Cortex of kidney (tissue), 1 donor: ENCODE measurements around the gene LRRC8E.
"Not testable (repeated sequence)": the region's sequence is repeated elsewhere in the genome, so short reads cannot be mapped to it uniquely, and the experiment has no call there.

Experiments used
- DNase-seq: peaks from one replicate; lab custom pipeline; 2025; lab: John Stamatoyannopoulos, UW

LRRC8E gene

GRCh38 chr19:7855426-7856108 is 32.7 kb upstream of the LRRC8E start:
- no peak for DNase-seq

GRCh38 chr19:7856109-7856591 is 32.2 kb upstream of the LRRC8E start:
- no peak for DNase-seq

- no peak for DNase-seq
Measured at GRCh38 chr19:7856679-7857663, 31.3 kb upstream of the LRRC8E start.

- no peak for DNase-seq
Measured at GRCh38 chr19:7857727-7858108, 30.6 kb upstream of the LRRC8E start.

GRCh38 chr19:7858109-7858770 is 30.1 kb upstream of the LRRC8E start:
- no peak for DNase-seq

GRCh38 chr19:7859087-7859486 is 29.2 kb upstream of the LRRC8E start:
- not testable (repeated sequence) for DNase-seq

GRCh38 chr19:7859831-7860713 is 28.2 kb upstream of the LRRC8E start:
- no peak for DNase-seq

GRCh38 chr19:7860714-7861618 is 27.3 kb upstream of the LRRC8E start:
- no peak for DNase-seq

- no peak for DNase-seq
Measured at GRCh38 chr19:7861619-7862412, 26.5 kb upstream of the LRRC8E start.

GRCh38 chr19:7862413-7862951 is 25.8 kb upstream of the LRRC8E start:
- DNase-seq: no peak

- DNase-seq: no peak
Measured at GRCh38 chr19:7863157-7863970, 24.9 kb upstream of the LRRC8E start.

GRCh38 chr19:7863971-7864689 is 24.2 kb upstream of the LRRC8E start:
- no peak for DNase-seq

GRCh38 chr19:7864690-7865074 is 23.6 kb upstream of the LRRC8E start:
- DNase-seq: no peak

- no peak for DNase-seq
Measured at GRCh38 chr19:7865262-7865911, 22.9 kb upstream of the LRRC8E start.

GRCh38 chr19:7866399-7867091 is 21.8 kb upstream of the LRRC8E start:
- DNase-seq: no peak

- DNase-seq: no peak
Measured at GRCh38 chr19:7867092-7867844, 21.0 kb upstream of the LRRC8E start.
